GM19372 (cell line): ENCODE measurements around the gene SLC66A2.

Experiments used
- ATAC-seq: cut with Tn5 transposase; IDR thresholded peaks from one replicate; pipeline ENCODE4 v1.9.1; 2021; ENCODE audit warnings: mild to moderate bottlenecking, low read depth, moderate library complexity; ENCODE audit not compliant: unreplicated experiment

SLC66A2 gene

DNA sequence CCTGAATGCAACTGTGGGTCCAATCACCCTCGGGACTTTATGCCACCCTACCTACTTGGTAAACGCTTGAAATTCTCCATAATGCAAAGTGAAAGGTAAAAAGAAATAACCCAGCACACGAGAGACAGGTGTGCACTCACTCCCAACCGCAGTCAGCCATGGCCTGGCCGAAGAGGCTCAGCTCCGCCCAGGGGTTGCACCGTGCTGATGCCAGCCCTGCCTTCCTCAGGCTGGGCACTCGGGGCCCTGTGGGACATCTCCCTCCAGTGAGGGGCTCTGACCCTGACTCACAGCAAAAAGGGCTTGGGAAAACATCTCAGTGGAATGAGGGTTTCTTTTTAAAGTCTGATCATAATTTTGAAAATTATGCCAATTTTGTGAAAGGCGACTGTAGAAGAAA lies 13.3 kb downstream of the SLC66A2 start:
- no peak for ATAC-seq

- no peak for ATAC-seq
These were observed 14.2 kb downstream of the SLC66A2 start for GRCh38 chr18:79937103-79937860.

DNA sequence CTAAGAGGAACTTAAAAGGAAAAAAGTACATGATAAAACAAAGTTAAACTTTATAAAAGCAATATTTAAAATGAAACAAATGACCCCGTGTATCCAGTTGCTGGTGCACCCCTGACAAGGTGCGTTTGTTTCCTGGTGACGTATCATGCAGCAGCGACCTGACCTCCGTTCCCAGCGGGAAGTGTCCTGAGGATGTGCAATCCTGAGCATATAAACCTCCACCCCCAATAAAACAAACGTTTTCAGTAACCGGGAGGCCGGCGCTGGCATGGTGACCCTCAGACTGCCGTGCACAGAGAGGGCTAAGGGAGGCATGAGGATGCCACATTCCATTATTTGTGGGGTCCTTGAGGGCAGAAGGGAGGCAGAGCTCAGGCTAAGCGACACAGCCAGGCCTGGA lies 14.8 kb downstream of the SLC66A2 start:
- ATAC-seq = no peak

GRCh38 chr18:79935925-79936324 lies 15.5 kb downstream of the SLC66A2 start:
- ATAC-seq = no peak

DNA sequence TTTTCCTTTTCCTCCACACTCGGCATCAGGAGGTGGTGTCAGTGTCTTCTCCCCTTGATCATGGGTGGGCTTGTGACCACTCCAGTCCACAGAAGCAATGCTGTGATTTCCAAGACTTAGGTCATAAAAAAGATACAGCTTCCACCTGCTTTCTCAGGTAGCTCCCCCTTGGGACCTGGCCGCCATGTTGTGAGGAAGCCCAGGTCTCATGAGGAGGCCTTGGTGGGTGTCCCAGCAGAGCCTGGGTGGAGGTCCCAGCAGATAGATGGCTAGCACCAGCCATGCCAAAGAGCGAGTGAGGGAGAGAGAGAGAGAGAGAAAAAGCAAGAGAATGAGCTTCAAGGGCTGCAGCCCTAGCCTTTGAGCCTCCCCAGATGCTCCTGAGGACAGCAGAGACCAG lies 16.0 kb downstream of the SLC66A2 start:
- ATAC-seq = no peak

GRCh38 chr18:79935098-79935480 lies 16.4 kb downstream of the SLC66A2 start:
- no peak for ATAC-seq

DNA sequence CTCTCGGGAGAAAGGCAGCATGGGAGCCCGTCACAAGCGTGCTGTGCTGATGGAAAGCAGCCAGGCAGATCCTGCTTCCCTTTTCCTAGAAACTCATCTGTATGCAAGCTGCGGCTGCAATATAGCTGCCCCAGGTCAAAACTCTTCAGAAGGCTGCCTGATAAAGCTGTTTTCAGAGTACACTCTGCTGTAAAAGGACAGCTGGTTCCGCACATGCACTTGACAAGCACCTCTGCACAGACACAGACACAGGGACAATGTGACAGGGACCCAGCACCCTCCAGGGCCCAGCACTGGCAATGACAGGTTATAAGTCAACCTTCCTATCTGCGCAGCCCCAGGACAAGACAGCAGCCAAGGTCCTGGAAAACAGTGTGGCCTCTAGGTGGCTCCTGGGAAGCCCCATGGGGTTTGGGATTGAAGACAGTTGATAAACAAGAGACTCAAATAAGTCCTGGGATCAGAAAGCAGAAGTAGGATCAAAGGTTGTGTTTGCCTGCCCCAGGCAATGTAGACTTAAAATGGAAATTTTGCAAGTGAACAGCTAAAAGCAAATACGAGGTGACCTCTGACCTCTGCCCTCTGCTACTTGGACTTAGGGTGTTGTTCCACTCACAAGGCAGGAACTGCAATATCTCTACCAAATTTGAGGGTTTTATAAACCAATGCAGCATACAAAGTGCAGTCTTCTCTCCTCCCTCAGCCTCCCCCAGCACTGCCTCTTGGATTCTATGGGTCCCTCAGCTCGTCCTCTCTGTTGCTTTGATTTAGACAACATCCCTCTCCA lies 16.9 kb downstream of the SLC66A2 start:
- no peak for ATAC-seq

DNA sequence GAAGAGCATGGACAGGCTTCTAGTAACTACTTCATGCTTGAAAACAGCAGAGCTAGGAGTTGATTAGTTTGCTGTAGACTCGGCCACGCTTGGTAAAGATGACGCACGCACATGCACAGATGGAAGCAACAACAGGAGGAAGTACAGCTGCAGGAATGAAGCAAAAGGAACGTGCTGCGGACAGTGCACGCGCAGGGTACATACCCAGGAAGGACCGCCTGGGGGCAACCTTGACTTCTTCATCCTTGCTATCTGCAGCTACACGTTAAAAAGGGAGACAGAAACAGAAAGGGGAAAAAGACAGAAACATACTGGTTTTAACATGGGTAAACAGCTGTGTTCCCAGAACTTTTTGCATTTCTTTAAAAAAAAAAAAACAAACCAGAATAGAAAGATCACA lies 17.7 kb downstream of the SLC66A2 start:
- ATAC-seq = no peak

GRCh38 chr18:79932907-79933306 lies 18.5 kb downstream of the SLC66A2 start:
- ATAC-seq = no peak

DNA sequence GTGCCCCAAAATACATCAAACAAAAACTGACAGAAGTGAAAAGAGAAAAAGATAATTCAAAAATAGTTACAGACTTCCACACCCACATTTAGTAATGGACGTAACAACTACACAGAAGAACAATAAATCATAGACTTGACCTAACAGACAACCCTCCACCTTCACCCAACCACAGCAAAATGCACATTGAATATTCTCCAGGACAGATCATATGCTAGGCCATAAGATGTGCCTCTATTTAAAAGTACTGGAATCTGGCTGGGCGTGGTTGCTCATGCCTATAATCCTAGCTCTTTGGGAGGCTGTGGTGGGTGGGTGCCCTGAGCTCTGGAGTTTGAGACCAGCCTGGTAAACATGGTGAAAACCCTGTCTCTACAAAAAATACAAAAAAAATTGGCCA lies 20.0 kb downstream of the SLC66A2 start:
- no peak for ATAC-seq

GRCh38 chr18:79930020-79930642 lies 21.3 kb downstream of the SLC66A2 start:
- ATAC-seq = no peak

GRCh38 chr18:79928563-79928960 lies 22.9 kb downstream of the SLC66A2 start:
- ATAC-seq = no peak

GRCh38 chr18:79927607-79928562 lies 23.6 kb downstream of the SLC66A2 start:
- ATAC-seq = no peak

DNA sequence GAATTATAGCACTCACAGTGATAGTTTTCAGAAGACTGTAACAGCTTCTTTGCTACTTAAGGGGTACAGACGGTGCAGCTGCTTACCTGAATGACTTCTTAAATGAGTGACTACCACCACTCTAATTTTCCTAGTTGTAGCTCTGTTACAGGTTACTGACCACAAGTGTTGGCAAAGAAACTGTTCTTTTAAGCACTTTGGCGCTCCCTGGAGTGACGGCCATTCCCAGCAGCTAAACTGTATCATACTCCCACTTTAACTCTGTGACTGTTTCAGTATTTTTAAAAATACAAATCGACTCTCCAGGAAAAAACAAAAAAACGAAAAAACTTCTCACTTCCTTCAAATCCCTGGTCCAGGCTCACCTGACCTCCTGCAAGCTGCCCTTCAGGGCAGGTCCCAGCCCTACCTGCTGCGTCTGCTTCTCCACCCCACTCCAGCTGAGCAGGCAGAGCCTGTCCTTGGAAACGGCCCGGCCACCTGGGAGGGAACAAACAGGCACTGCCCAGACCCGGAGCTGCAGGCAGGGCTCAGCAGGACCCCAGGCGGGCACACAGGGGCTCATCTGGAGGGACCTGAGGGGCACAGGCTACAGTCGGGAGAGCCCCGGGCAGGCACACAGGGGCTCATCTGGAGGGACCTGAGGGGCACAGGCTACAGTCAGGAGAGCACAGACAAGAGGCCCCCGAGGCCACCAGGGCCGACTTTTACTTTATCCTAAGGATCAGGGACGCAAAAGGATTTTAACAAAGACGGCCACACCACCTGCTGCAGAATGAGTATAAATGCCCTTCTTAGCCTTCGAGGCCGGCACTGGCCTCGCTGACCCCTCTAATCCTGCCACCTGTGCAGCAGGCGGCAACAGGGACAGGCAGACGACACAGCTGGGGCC lies 24.5 kb downstream of the SLC66A2 start:
- no peak for ATAC-seq

DNA sequence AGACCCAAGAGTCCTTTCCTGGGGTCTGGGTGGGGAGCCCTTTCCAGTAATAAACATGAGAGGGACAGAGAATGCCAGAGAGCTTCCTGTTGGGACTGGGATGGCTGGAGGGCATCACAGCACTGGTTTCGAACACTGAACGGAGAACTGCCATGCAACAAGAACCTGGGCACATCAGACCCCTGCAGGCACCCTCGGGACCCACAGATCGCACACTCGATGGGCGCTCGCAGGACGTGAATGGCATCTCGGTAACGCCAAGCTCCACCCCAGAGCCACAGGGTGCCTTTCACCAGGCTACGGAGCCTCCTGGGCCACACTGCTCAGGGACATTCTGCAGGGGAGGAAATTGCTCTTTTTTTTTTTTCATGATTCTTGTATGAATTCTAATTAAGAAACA lies 25.1 kb downstream of the SLC66A2 start:
- no peak for ATAC-seq

DNA sequence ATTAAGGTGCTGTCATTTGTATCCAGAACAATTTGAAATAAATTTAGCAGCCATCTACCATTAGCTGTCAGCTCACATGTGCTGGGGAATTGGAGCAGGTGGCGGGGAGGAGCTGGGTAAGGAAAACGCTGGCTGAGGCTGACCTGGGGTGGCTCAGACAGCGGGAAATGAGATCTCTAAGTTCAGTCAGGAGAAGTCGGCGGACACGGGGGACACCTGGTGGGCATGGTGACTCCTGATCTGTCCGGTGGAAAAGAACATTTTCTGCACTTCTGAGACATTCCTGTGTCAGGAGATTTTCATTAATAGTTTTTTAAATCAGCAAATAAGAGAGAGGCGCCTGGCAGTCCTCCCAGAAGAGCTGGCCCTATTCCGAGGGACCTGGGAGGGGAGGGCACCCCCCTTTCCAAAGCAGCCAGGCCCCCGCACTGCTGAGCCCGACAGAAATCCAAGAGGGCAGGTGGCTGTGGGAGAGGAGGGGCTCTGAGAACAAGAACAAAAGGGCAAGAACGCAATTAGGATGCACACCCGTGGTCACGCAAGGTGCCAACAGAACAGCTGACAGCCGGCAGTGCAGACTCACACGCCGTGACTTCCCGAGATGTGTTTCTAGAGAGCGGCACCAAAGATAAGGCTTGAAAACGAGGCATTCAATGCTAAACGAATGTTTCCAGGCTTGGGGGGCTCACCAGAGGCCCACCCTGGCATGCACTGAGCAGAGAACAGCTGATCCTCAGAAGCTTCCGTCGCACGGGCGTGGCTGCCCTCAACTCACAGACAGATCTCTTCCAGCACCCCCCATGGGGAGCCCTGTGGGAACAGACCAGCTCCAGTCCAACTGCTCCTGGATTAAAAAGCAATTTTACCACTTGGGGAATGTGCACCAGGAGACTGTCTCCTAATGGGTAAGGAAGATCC lies 26.4 kb downstream of the SLC66A2 start:
- no peak for ATAC-seq

GRCh38 chr18:79923896-79924585 lies 27.4 kb downstream of the SLC66A2 start:
- ATAC-seq = no peak

DNA sequence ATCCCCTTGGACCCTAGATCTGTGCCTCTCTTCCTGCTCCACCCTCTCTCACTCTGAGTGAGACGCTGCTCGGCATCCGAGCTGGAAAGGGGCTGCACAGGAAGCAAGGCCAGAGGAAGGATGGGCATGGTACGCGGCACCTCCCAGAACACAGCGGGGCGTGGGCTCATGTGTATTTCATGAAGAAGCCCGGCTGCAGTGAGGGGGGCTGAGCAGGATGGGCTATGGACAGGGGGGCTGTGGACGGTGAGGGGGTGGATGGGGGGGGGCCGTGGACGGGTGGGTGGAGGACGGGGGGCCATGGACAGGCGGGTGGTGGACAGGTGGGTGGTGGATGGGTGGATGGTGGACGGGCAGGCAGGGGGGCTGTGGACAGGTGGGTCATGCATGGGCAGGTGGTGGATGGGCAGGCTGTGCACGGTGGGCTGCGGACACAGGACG lies 28.5 kb downstream of the SLC66A2 start:
- no peak for ATAC-seq
